GM12878 (cell line): ENCODE measurements around the gene EHF. TPM values are rescaled to one million over a fixed set of nuclear protein-coding genes. Genes with fewer than 3 reads are reported as not detected.
A peak's percentile ranks its signal among the peaks of the same experiment; 100 is the strongest.

Experiments
- ATAC-seq: fragments of 200-7000 bp; cut with Tn5 transposase; 3 replicates; pipeline ENCODE4 v1.9.1; 2020; ENCODE audit warnings: mild to moderate bottlenecking, moderate library complexity
- BruUV-seq: library from RNA; stranded (reverse); fragments of 400-500 nt; replicated peaks from 2 replicates; lab custom pipeline; 2021; lab: Mats Ljungman, UMichigan
- CTCF ChIA-PET: fragments of 300-600 bp; sonication (Branson Sonifier 250); formaldehyde crosslinking; extraction: SDS; loops from one replicate; lab custom pipeline; 2021; ENCODE audit warnings: inconsistent platforms; lab: Yijun Ruan, JAX
- POLR2A ChIA-PET: fragments of 350-600 bp; formaldehyde crosslinking; extraction: SDS; loops from one replicate; lab custom pipeline; 2021; ENCODE audit warnings: inconsistent platforms; lab: Charles Lee
- RAD21 ChIA-PET: fragments of 300-600 bp; sonication (Branson Sonifier 250); formaldehyde crosslinking; loops from one replicate; lab custom pipeline; 2023; ENCODE audit warnings: antibody characterized with exemption; ENCODE audit not compliant: unreplicated experiment; lab: Charles Lee
- SMC1A ChIA-PET: fragments of 300-600 bp; sonication (Branson Sonifier 250); formaldehyde crosslinking; loops from one replicate; lab custom pipeline; 2023; ENCODE audit not compliant: unreplicated experiment, uncharacterized antibody; lab: Charles Lee
- DNase-seq: peaks from one replicate; pipeline ENCODE4 v3.0.0-alpha.2; 2011; ENCODE audit warnings: low read depth, low spot score
- FAIRE-seq: peaks from 3 replicates; lab custom pipeline; 2011; peaks lifted over from hg19 to GRCh38; lab: Jason Lieb, UNC
- H2AFZ ChIP-seq: 2 replicates; pipeline ENCODE4 v1.6.0; 2011; ENCODE audit warnings: low read depth, low read length, control low read depth; ENCODE audit not compliant: control insufficient read depth
- H3K27ac ChIP-seq: 2 replicates; pipeline ENCODE4 v1.5.1; 2011; ENCODE audit warnings: control low read depth; ENCODE audit not compliant: control insufficient read depth, insufficient read depth
- H3K27me3 ChIP-seq, 2 experiments: replicated peaks in 1 of 2; 2 replicates each; pipeline versions ENCODE4 v1.6.0 to v1.6.1; 2011; ENCODE audit warnings: low read length in 1 of 2; ENCODE audit not compliant: control insufficient read depth in 2 of 2, insufficient read depth in 2 of 2
- H3K36me3 ChIP-seq, 2 experiments: 2 replicates each; pipeline ENCODE4 v1.5.1; 2011; ENCODE audit warnings: low read length in 1 of 2; ENCODE audit not compliant: control insufficient read depth in 2 of 2, insufficient read depth in 2 of 2
- H3K4me1 ChIP-seq: 2 replicates; pipeline ENCODE4 v1.6.1; 2011; ENCODE audit warnings: mild to moderate bottlenecking, low read length, moderate library complexity, mixed read lengths; ENCODE audit not compliant: control insufficient read depth, insufficient read depth
- H3K4me2 ChIP-seq: 2 replicates; pipeline ENCODE4 v1.6.0; 2011; ENCODE audit warnings: control low read depth; ENCODE audit not compliant: control insufficient read depth, insufficient read depth
- H3K4me3 ChIP-seq: fragments of 200-600 bp; sonication (generic); 2 replicates; pipeline ENCODE4 v1.5.1; 2016
- H3K79me2 ChIP-seq: 2 replicates; pipeline ENCODE4 v1.6.0; 2011; ENCODE audit warnings: low read length; ENCODE audit not compliant: control insufficient read depth, insufficient read depth
- H3K9ac ChIP-seq: 2 replicates; pipeline ENCODE4 v1.8.0; 2011; ENCODE audit warnings: low read length, control low read depth, mixed read lengths; ENCODE audit not compliant: control insufficient read depth, insufficient read depth
- H3K9me3 ChIP-seq: replicated peaks from 3 replicates; pipeline ENCODE4 v1.5.1; 2011; ENCODE audit warnings: mild to moderate bottlenecking, low read length; ENCODE audit not compliant: control insufficient read depth, insufficient read depth
- H4K20me1 ChIP-seq: 2 replicates; pipeline ENCODE4 v1.6.0; 2011; ENCODE audit not compliant: control insufficient read depth, insufficient read depth
- CHD2 ChIP-seq: IDR thresholded peaks from 2 replicates; pipeline ENCODE4 v1.6.1; 2011; ENCODE audit warnings: low read depth, low read length, improper control_type of control experiment, borderline replicate concordance
- CREM ChIP-seq: IDR thresholded peaks from 2 replicates; pipeline ENCODE4 v1.6.1; 2014; ENCODE audit warnings: antibody characterized with exemption, low read depth
- IRF4 ChIP-seq: IDR thresholded peaks from 2 replicates; pipeline ENCODE4 v1.6.1; 2011; ENCODE audit warnings: low read depth, low read length
- MEF2B ChIP-seq: fragments of 450-650 bp; IDR thresholded peaks from 2 replicates; pipeline ENCODE4 v1.6.1; 2018; ENCODE audit warnings: mild to moderate bottlenecking, moderate library complexity; ENCODE audit not compliant: partially characterized antibody, poor library complexity, severe bottlenecking
- NFYB ChIP-seq: IDR thresholded peaks from 2 replicates; pipeline ENCODE4 v1.6.1; 2011; ENCODE audit warnings: low read depth, mild to moderate bottlenecking, low read length, improper control_type of control experiment, moderate library complexity; ENCODE audit not compliant: insufficient read depth
- NRF1 ChIP-seq: conservative IDR thresholded peaks from 2 replicates; pipeline ENCODE4 v1.6.1; 2011; ENCODE audit warnings: mild to moderate bottlenecking, low read depth, low read length, improper control_type of control experiment
- POLR2AphosphoS2 ChIP-seq: IDR thresholded peaks from 2 replicates; pipeline ENCODE4 v1.6.1; 2011; ENCODE audit warnings: low read depth, mild to moderate bottlenecking, low read length, improper control_type of control experiment, moderate library complexity
- POLR2AphosphoS5 ChIP-seq: IDR thresholded peaks from 2 replicates; pipeline ENCODE4 v1.6.1; 2011; ENCODE audit warnings: mild to moderate bottlenecking, low read length, inconsistent platforms
- RBBP5 ChIP-seq: fragments of 200-600 bp; sonication (generic); conservative IDR thresholded peaks from 2 replicates; pipeline ENCODE4 v1.6.1; 2016
- RCOR1 ChIP-seq: conservative IDR thresholded peaks from 2 replicates; pipeline ENCODE4 v1.6.1; 2012; ENCODE audit warnings: low read depth, low read length, improper control_type of control experiment
- TCF3 ChIP-seq: IDR thresholded peaks from 2 replicates; pipeline ENCODE4 v1.6.1; 2012; ENCODE audit warnings: low read depth, mild to moderate bottlenecking, low read length, borderline replicate concordance; ENCODE audit not compliant: insufficient read depth
- WGBS: methylation state at CpG from one replicate; pipeline ENCODE4 v1.1.6; 2016; ENCODE audit warnings: low lambda C conversion rate; ENCODE audit not compliant: insufficient replicate concordance, insufficient coverage; ENCODE audit errors: missing lambda C conversion rate; 5-methylcytosine and 5-hydroxymethylcytosine counted together
- in situ Hi-C: fragments of 300-500 bp; cut with MboI; formaldehyde crosslinking; loops from 9 replicates; pipeline ENCODE4 v1.14.3; 2018; ENCODE audit warnings: mixed read lengths
- intact Hi-C: fragments of 100-400 bp; cut with micrococcal nuclease; formaldehyde crosslinking; loops from one replicate; pipeline ENCODE4 v1.14.2; 2022; ENCODE audit not compliant: unreplicated experiment
- polyA plus RNA-seq, 11 experiments: library from polyadenylated mRNA; depleted of rRNA in 4 of 11; unstranded in 6 of 11; stranded (reverse) in 5 of 11; fragments of >200 nt; fragmentation: Nextera tagmentation in 4 of 11; fragmentation: Illumina TruSeq in 1 of 11; extraction: Ambion mirVana in 4 of 11; extraction: Trizol in 1 of 11; gene quantifications; 1 replicate in 1 of 11; 2 replicates in 10 of 11; pipeline versions ENCODE4 v1.2.1 to v1.2.3, GENCODE V29; 2011 to 2016; ENCODE audit warnings: inconsistent platforms in 2 of 11, missing spikeins in 2 of 11, low read depth in 1 of 11
- total RNA-seq, 4 experiments: library from RNA; depleted of rRNA in 3 of 4; stranded (reverse); fragments of >200 nt in 3 of 4; fragmentation: Illumina TruSeq in 1 of 4; extraction: Trizol in 1 of 4; gene quantifications; 2 replicates each; pipeline versions ENCODE4 v1.2.1 to v1.2.3, GENCODE V29; 2013 to 2021
- TF ChIP-seq, protein P1 (sequence below): fragments of 150-350 bp; IDR thresholded peaks from 2 replicates; pipeline ENCODE4 v1.6.1; 2014; ENCODE audit warnings: mild to moderate bottlenecking, low read depth, low read length
- TF ChIP-seq, protein P2 (sequence below): IDR thresholded peaks from 2 replicates; pipeline ENCODE4 v1.6.1; 2012; ENCODE audit warnings: low read depth, low read length, improper control_type of control experiment
- TF ChIP-seq, protein P3 (sequence below): fragments of 450-650 bp; IDR thresholded peaks from 2 replicates; pipeline ENCODE4 v1.6.1; 2016; ENCODE audit warnings: mild to moderate bottlenecking

Gene EHF
- total and polyA plus RNA-seq, 10 of the 15 experiments (the other 5 are each of a cell fraction or from before 2014, with no cell fraction given) = 0.04 to 0.33 (median 0.06) TPM; not detected in 6

DNA sequence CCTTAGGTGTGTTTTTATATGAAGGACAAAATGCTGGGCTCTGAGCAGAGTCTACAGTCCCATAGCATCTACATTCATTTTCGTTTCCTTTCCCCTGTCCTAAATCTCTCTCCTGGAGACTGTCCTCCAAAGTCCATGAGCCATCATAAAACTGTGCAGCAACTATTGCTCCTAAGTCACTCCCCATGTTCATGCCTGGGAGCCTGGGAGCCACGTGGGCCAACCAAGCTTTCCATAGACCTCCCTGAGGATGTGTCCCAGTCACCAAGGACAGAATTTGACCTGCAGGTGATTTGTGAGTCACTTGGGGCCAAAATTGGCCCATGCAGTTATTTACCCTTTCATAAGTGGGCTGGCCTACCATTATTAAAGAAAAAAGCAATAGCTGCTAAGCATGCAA lies 28.7 kb downstream of the EHF start:
- Histone ChIP-seq H4K20me1 (no peaks in the 10 kb centered on the region; the same call in 1 of the 2 replicates), H2AFZ (no peak overlapping the region), H3K36me3 (no peaks in the 10 kb centered on the region), H3K4me1 (peaks cover 41% of the 10 kb centered on the region), H3K79me2 (no peaks in the 10 kb centered on the region), H3K27me3 (peaks cover 0 to 2% of the 10 kb centered on the region in 2 experiments; a peak in 2 of 4 replicates), H3K9ac (no peak overlapping the region), H3K4me2 (peak overlapping the region; percentile 56; the same call in 1 of the 2 replicates), H3K4me3 (no peak overlapping the region), H3K27ac (no peak overlapping the region), H3K9me3 (no peaks in the 10 kb centered on the region; the same call in 1 of the 3 replicates)
- ChIA-PET POLR2A (no interaction called here), CTCF (interaction anchor here (1.2 kb wide), 1 partner anchor 63 kb away, joined by 3 read pairs; no protein-coding TSS in a partner anchor), RAD21 (no interaction called here), SMC1A (interaction anchor here (1.7 to 1.8 kb wide), 2 partner anchors 10 to 23 kb away, joined by 4 read pairs; no protein-coding TSS in a partner anchor)
- DNase-seq = no peak
- no peak for FAIRE-seq
- in situ Hi-C loops (no loop called here), intact Hi-C loops (no loop called here)
- TF ChIP-seq, protein P1, sequence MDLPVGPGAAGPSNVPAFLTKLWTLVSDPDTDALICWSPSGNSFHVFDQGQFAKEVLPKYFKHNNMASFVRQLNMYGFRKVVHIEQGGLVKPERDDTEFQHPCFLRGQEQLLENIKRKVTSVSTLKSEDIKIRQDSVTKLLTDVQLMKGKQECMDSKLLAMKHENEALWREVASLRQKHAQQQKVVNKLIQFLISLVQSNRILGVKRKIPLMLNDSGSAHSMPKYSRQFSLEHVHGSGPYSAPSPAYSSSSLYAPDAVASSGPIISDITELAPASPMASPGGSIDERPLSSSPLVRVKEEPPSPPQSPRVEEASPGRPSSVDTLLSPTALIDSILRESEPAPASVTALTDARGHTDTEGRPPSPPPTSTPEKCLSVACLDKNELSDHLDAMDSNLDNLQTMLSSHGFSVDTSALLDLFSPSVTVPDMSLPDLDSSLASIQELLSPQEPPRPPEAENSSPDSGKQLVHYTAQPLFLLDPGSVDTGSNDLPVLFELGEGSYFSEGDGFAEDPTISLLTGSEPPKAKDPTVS = no peak
- TF ChIP-seq POLR2AphosphoS5 = no peak
- no peak for ATAC-seq
- BruUV-seq = no TSS peak
- 42% methylated on average over 2 of the region's 2 CpGs for WGBS

DNA sequence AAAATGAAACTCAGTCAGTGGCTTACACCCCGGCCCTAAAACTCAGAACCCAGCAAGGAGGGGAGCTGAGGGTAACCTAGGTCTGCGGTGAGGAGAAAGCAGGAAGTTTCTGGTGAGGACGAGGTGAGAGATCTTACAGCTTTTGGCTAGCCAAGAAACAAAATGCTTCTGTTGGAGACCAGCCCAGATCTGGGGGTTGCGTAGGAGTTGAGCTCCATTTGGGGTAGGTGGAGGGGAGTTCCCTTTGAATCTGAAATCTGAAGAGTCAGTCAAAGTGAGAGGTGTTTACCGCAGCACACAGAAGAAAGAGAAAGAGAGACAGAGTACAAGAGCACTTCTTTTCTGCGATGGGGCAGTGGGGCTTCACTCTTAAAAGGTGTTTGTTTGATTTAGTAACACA lies 29.6 kb downstream of the EHF start:
- no peak overlapping the region for H2AFZ ChIP-seq
- ChIA-PET CTCF (interaction anchor here (0.6 to 1.2 kb wide), 4 partner anchors 64 to 837 kb away, joined by 3 read pairs; no protein-coding TSS in a partner anchor), POLR2A (no interaction called here), SMC1A (interaction anchor here (0.7 to 1.8 kb wide), 7 partner anchors 11 to 763 kb away, joined by 3 to 8 read pairs (median 4); no protein-coding TSS in a partner anchor), RAD21 (interaction anchor here (0.7 kb wide), 1 partner anchor 15 kb away, joined by 3 read pairs; no protein-coding TSS in a partner anchor)
- H3K36me3 ChIP-seq = no peaks in the 10 kb centered on the region
- H3K9ac ChIP-seq = no peak overlapping the region
- intact Hi-C loops (loop anchor here (2.0 to 5.0 kb wide), 2 partner anchors 26 to 63 kb away; no protein-coding TSS in a partner anchor), in situ Hi-C loops (no loop called here)
- no peaks in the 10 kb centered on the region; the same call in 1 of the 2 replicates for H4K20me1 ChIP-seq
- H3K4me3 ChIP-seq = peak overlapping the region; percentile 21; the same call in 1 of the 2 replicates
- DNase-seq (peak; percentile 91), ATAC-seq (peak; percentile 98), FAIRE-seq (peak; percentile 64)
- BruUV-seq = no TSS peak
- no peaks in the 10 kb centered on the region for H3K79me2 ChIP-seq
- WGBS = under 1% methylated on average over 6 of the region's 6 CpGs
- H3K27ac ChIP-seq = peak overlapping the region; percentile 20; the same call in 1 of the 2 replicates
- peaks cover 41% of the 10 kb centered on the region for H3K4me1 ChIP-seq
- H3K27me3 ChIP-seq = no peaks in the 10 kb centered on the region; a peak in 2 of 4 replicates
- no peaks in the 10 kb centered on the region; the same call in 1 of the 3 replicates for H3K9me3 ChIP-seq
- peak overlapping the region; percentile 56; the same call in 1 of the 2 replicates for H3K4me2 ChIP-seq
- no peak for TF ChIP-seq NFYB
- TF ChIP-seq RBBP5 = no peak
- TF ChIP-seq MEF2B = peak; percentile 76
- TF ChIP-seq, protein P2, sequence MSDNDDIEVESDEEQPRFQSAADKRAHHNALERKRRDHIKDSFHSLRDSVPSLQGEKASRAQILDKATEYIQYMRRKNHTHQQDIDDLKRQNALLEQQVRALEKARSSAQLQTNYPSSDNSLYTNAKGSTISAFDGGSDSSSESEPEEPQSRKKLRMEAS = no peak
- TF ChIP-seq POLR2AphosphoS2 = no peak
- peak; percentile 96 for TF ChIP-seq IRF4
- peak; percentile 89 for TF ChIP-seq CREM
- TF ChIP-seq TCF3 = no peak
- no peak for TF ChIP-seq CHD2
- TF ChIP-seq, protein P3, sequence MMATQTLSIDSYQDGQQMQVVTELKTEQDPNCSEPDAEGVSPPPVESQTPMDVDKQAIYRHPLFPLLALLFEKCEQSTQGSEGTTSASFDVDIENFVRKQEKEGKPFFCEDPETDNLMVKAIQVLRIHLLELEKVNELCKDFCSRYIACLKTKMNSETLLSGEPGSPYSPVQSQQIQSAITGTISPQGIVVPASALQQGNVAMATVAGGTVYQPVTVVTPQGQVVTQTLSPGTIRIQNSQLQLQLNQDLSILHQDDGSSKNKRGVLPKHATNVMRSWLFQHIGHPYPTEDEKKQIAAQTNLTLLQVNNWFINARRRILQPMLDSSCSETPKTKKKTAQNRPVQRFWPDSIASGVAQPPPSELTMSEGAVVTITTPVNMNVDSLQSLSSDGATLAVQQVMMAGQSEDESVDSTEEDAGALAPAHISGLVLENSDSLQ = peak; percentile 93
- TF ChIP-seq RCOR1 = peak; percentile 87; the same call in 1 of the 2 replicates
- no peak for TF ChIP-seq NRF1
